ENCODE data around the gene C1orf105.

Gene C1orf105

GRCh38 chr1:172446547-172446946, 26.1 kb downstream of the C1orf105 start:
- H2AFZ ChIP-seq (ENCODE audit: low read length), result no peak overlapping the region
- H3K27ac ChIP-seq (replicated peaks; ENCODE audit: low read length), result no peak overlapping the region
- no peak overlapping the region for H3K4ac ChIP-seq (ENCODE audit: low read length)
- peaks cover 0 to 12% of the 10 kb centered on the region in 2 donors for H3K4me1 ChIP-seq (ENCODE audit: control insufficient read depth in 2 of 2, insufficient read depth in 1 of 2, low read depth in 1 of 2, low read length in 2 of 2)
- no peak overlapping the region for H3K14ac ChIP-seq (ENCODE audit: low read length)
- H2BK5ac ChIP-seq (ENCODE audit: low read length), result no peak overlapping the region
- no peak overlapping the region for H2AK5ac ChIP-seq (ENCODE audit: low read depth, low read length)
- H4K91ac ChIP-seq (ENCODE audit: low read depth, low read length, poor library complexity), result no peak overlapping the region
- no peak for DNase-seq (ENCODE audit: low spot score)
- H3K4me2 ChIP-seq (ENCODE audit: insufficient read depth, low read length, poor library complexity, severe bottlenecking), result no peak overlapping the region
- H3K36me3 ChIP-seq (replicated peaks in 1 of 2; ENCODE audit: control insufficient read depth in 2 of 2, insufficient read depth in 2 of 2, low read length in 2 of 2), result peaks cover 3 to 12% of the 10 kb centered on the region in 2 donors
- H3K23ac ChIP-seq (ENCODE audit: low read depth, low read length, poor library complexity), result no peak overlapping the region
- H2BK12ac ChIP-seq (ENCODE audit: low read length), result no peak overlapping the region
- no peak overlapping the region for H4K8ac ChIP-seq (ENCODE audit: low read depth, low read length)
- peaks cover 0 to 4% (median 0%) of the 10 kb centered on the region in 3 experiments for H3K27me3 ChIP-seq (ENCODE audit: control insufficient read depth in 3 of 3, insufficient read depth in 3 of 3, low read depth in 1 of 3, low read length in 3 of 3)
- H3K9ac ChIP-seq (ENCODE audit: low read depth, low read length, poor library complexity), result no peak overlapping the region
- no peak overlapping the region for H3K18ac ChIP-seq (ENCODE audit: low read length)
- H2BK120ac ChIP-seq (ENCODE audit: low read depth, low read length), result no peak overlapping the region
- no peaks in the 10 kb centered on the region for H3K9me3 ChIP-seq (replicated peaks in 1 of 2; ENCODE audit: control insufficient read depth in 2 of 2, insufficient read depth in 1 of 2, low read depth in 1 of 2, low read length in 2 of 2)
- no peak overlapping the region for H2BK15ac ChIP-seq (ENCODE audit: low read length)
- WGBS, 2 donors (ENCODE audit: extremely low coverage in 2 of 2, insufficient read length in 2 of 2, insufficient replicate concordance in 1 of 2), result no CpG with 5 or more reads among the region's 3 CpGs
- no peaks in the 10 kb centered on the region for H3K79me1 ChIP-seq (ENCODE audit: low read depth, low read length)
- H3K4me3 ChIP-seq (ENCODE audit: low read length in 2 of 2), result no peak overlapping the region

DNA sequence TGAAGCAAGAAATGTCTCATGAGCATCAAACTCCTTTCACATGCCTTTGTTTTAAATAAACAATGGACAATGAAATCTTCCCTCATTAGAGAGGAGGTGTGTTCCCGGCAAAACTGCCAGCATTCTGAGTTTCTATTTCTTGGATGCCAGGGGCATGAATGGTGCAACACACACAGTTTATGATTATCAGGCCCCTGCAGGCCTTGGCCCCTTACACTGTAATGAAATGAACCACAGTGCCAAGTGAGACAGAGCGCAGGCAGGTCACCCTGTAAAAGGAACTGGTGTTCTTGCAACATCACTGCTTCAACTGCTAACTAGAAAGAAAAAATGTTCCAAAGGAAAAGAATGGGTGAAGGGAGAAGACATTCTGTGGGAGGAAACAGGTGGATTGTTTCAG, 27.2 kb downstream of the C1orf105 start:
- no peaks in the 10 kb centered on the region for H3K79me1 ChIP-seq (ENCODE audit: low read depth, low read length)
- no peak overlapping the region for H3K27ac ChIP-seq (replicated peaks; ENCODE audit: low read length)
- no peaks in the 10 kb centered on the region for H3K9me3 ChIP-seq (replicated peaks in 1 of 2; ENCODE audit: control insufficient read depth in 2 of 2, insufficient read depth in 1 of 2, low read depth in 1 of 2, low read length in 2 of 2)
- no peak overlapping the region for H3K4me2 ChIP-seq (ENCODE audit: insufficient read depth, low read length, poor library complexity, severe bottlenecking)
- H2BK5ac ChIP-seq (ENCODE audit: low read length), result no peak overlapping the region
- H4K91ac ChIP-seq (ENCODE audit: low read depth, low read length, poor library complexity), result no peak overlapping the region
- no peak overlapping the region for H2AK5ac ChIP-seq (ENCODE audit: low read depth, low read length)
- DNase-seq (ENCODE audit: low spot score), result no peak
- H3K4ac ChIP-seq (ENCODE audit: low read length), result no peak overlapping the region
- H2BK12ac ChIP-seq (ENCODE audit: low read length), result no peak overlapping the region
- H3K23ac ChIP-seq (ENCODE audit: low read depth, low read length, poor library complexity), result no peak overlapping the region
- no peak overlapping the region for H3K18ac ChIP-seq (ENCODE audit: low read length)
- no peak overlapping the region for H4K8ac ChIP-seq (ENCODE audit: low read depth, low read length)
- peaks cover 5 to 16% of the 10 kb centered on the region in 2 donors for H3K4me1 ChIP-seq (ENCODE audit: control insufficient read depth in 2 of 2, insufficient read depth in 1 of 2, low read depth in 1 of 2, low read length in 2 of 2)
- peaks cover 0 to under 1% of the 10 kb centered on the region in 2 donors for H3K36me3 ChIP-seq (replicated peaks in 1 of 2; ENCODE audit: control insufficient read depth in 2 of 2, insufficient read depth in 2 of 2, low read length in 2 of 2)
- H3K27me3 ChIP-seq (ENCODE audit: control insufficient read depth in 3 of 3, insufficient read depth in 3 of 3, low read depth in 1 of 3, low read length in 3 of 3), result peaks cover 0 to 4% (median 0%) of the 10 kb centered on the region in 3 experiments
- no CpG with 5 or more reads among the region's 2 CpGs for WGBS, 2 donors (ENCODE audit: extremely low coverage in 2 of 2, insufficient read length in 2 of 2, insufficient replicate concordance in 1 of 2)
- no peak overlapping the region for H2BK15ac ChIP-seq (ENCODE audit: low read length)
- H3K14ac ChIP-seq (ENCODE audit: low read length), result no peak overlapping the region
- H3K9ac ChIP-seq (ENCODE audit: low read depth, low read length, poor library complexity), result no peak overlapping the region
- H3K4me3 ChIP-seq (ENCODE audit: low read length in 2 of 2), result no peak overlapping the region
- no peak overlapping the region for H2AFZ ChIP-seq (ENCODE audit: low read length)
- H2BK120ac ChIP-seq (ENCODE audit: low read depth, low read length), result no peak overlapping the region

DNA sequence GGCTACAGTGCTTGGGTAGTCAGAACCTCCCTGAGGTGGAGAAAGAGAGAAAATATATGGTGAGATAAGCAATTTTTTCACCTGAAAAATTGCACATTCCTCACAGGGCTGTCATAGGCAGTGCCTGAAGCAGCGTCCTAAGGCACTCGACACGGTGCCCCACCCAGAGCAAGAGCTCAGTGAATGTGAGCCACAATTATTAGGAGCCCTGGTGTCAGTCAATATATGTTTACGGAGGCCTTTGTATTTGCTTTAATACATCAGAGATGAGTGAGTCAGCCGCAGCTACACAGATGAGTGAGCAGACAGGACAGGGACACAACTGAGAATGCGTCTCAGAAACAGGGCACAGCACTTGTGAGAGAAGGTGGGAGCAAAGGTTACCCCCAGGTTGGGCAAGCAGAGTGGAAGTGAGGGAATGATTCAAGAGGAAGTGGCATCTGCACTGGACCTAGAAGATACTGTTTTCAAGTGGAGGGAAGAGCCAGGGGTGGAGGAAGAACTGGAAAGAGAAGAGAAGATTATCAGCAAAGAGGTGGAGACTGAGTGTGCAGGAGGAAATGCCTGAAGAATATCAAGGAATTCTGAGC, 28.6 kb downstream of the C1orf105 start:
- no peak overlapping the region for H4K8ac ChIP-seq (ENCODE audit: low read depth, low read length)
- H2AFZ ChIP-seq (ENCODE audit: low read length), result peak overlapping the region; percentile 83
- H3K18ac ChIP-seq (ENCODE audit: low read length), result no peak overlapping the region
- peaks cover 0 to 4% (median 0%) of the 10 kb centered on the region in 3 experiments for H3K27me3 ChIP-seq (ENCODE audit: control insufficient read depth in 3 of 3, insufficient read depth in 3 of 3, low read depth in 1 of 3, low read length in 3 of 3)
- H3K14ac ChIP-seq (ENCODE audit: low read length), result no peak overlapping the region
- no peaks in the 10 kb centered on the region for H3K9me3 ChIP-seq (replicated peaks in 1 of 2; ENCODE audit: control insufficient read depth in 2 of 2, insufficient read depth in 1 of 2, low read depth in 1 of 2, low read length in 2 of 2)
- no peak overlapping the region for H4K91ac ChIP-seq (ENCODE audit: low read depth, low read length, poor library complexity)
- no peak for DNase-seq (ENCODE audit: low spot score)
- peak overlapping the region; percentile 4 for H2BK15ac ChIP-seq (ENCODE audit: low read length)
- H3K4me1 ChIP-seq (ENCODE audit: control insufficient read depth in 2 of 2, insufficient read depth in 1 of 2, low read depth in 1 of 2, low read length in 2 of 2), result peaks cover 10 to 19% of the 10 kb centered on the region in 2 donors
- H2BK12ac ChIP-seq (ENCODE audit: low read length), result no peak overlapping the region
- no peak overlapping the region for H3K4me3 ChIP-seq (ENCODE audit: low read length in 2 of 2)
- WGBS, 2 donors (ENCODE audit: extremely low coverage in 2 of 2, insufficient read length in 2 of 2, insufficient replicate concordance in 1 of 2), result no CpG with 5 or more reads among the region's 6 CpGs
- H3K9ac ChIP-seq (ENCODE audit: low read depth, low read length, poor library complexity), result no peak overlapping the region
- no peak overlapping the region for H2BK5ac ChIP-seq (ENCODE audit: low read length)
- no peaks in the 10 kb centered on the region for H3K79me1 ChIP-seq (ENCODE audit: low read depth, low read length)
- H2AK5ac ChIP-seq (ENCODE audit: low read depth, low read length), result no peak overlapping the region
- H3K23ac ChIP-seq (ENCODE audit: low read depth, low read length, poor library complexity), result no peak overlapping the region
- H3K27ac ChIP-seq (replicated peaks; ENCODE audit: low read length), result no peak overlapping the region
- no peak overlapping the region for H3K4ac ChIP-seq (ENCODE audit: low read length)
- no peaks in the 10 kb centered on the region for H3K36me3 ChIP-seq (replicated peaks in 1 of 2; ENCODE audit: control insufficient read depth in 2 of 2, insufficient read depth in 2 of 2, low read length in 2 of 2)
- no peak overlapping the region for H3K4me2 ChIP-seq (ENCODE audit: insufficient read depth, low read length, poor library complexity, severe bottlenecking)
- no peak overlapping the region for H2BK120ac ChIP-seq (ENCODE audit: low read depth, low read length)

GRCh38 chr1:172449585-172450523, 29.4 kb downstream of the C1orf105 start:
- WGBS, 2 donors (ENCODE audit: extremely low coverage in 2 of 2, insufficient read length in 2 of 2, insufficient replicate concordance in 1 of 2), result no CpG with 5 or more reads among the region's 18 CpGs
- H3K23ac ChIP-seq (ENCODE audit: low read depth, low read length, poor library complexity), result no peak overlapping the region
- no peaks in the 10 kb centered on the region for H3K9me3 ChIP-seq (replicated peaks in 1 of 2; ENCODE audit: control insufficient read depth in 2 of 2, insufficient read depth in 1 of 2, low read depth in 1 of 2, low read length in 2 of 2)

More at GRCh38 chr1:172449585-172450523, 29.4 kb downstream of the C1orf105 start:
- H2BK15ac ChIP-seq (ENCODE audit: low read length), result no peak overlapping the region
- DNase-seq (ENCODE audit: low spot score), result peak; percentile 54
- no peak overlapping the region for H2AK5ac ChIP-seq (ENCODE audit: low read depth, low read length)
- peaks cover 0 to 4% (median 0%) of the 10 kb centered on the region in 3 experiments for H3K27me3 ChIP-seq (ENCODE audit: control insufficient read depth in 3 of 3, insufficient read depth in 3 of 3, low read depth in 1 of 3, low read length in 3 of 3)
- peak overlapping the region; percentile 13 for H3K18ac ChIP-seq (ENCODE audit: low read length)
- no peak overlapping the region for H3K14ac ChIP-seq (ENCODE audit: low read length)
- no peak overlapping the region for H2BK12ac ChIP-seq (ENCODE audit: low read length)
- no peak overlapping the region for H4K8ac ChIP-seq (ENCODE audit: low read depth, low read length)
- H3K36me3 ChIP-seq (replicated peaks in 1 of 2; ENCODE audit: control insufficient read depth in 2 of 2, insufficient read depth in 2 of 2, low read length in 2 of 2), result no peaks in the 10 kb centered on the region
- no peak overlapping the region for H2BK120ac ChIP-seq (ENCODE audit: low read depth, low read length)
- no peak overlapping the region for H3K9ac ChIP-seq (ENCODE audit: low read depth, low read length, poor library complexity)
- H4K91ac ChIP-seq (ENCODE audit: low read depth, low read length, poor library complexity), result no peak overlapping the region
- H3K4me2 ChIP-seq (ENCODE audit: insufficient read depth, low read length, poor library complexity, severe bottlenecking), result no peak overlapping the region
- H3K79me1 ChIP-seq (ENCODE audit: low read depth, low read length), result no peaks in the 10 kb centered on the region
- peaks cover 10 to 17% of the 10 kb centered on the region in 2 donors for H3K4me1 ChIP-seq (ENCODE audit: control insufficient read depth in 2 of 2, insufficient read depth in 1 of 2, low read depth in 1 of 2, low read length in 2 of 2)
- no peak overlapping the region for H3K4me3 ChIP-seq (ENCODE audit: low read length in 2 of 2)
- no peak overlapping the region for H3K4ac ChIP-seq (ENCODE audit: low read length)
- peak overlapping the region; percentile 83 for H2AFZ ChIP-seq (ENCODE audit: low read length)
- H2BK5ac ChIP-seq (ENCODE audit: low read length), result no peak overlapping the region
- H3K27ac ChIP-seq (replicated peaks; ENCODE audit: low read length), result peak overlapping the region; percentile 60

Data from neuronal stem cell (in vitro differentiated cells).